T-cell (primary cell): ENCODE results near the gene TAAR8. TPM values are rescaled to one million over a fixed set of nuclear protein-coding genes. Genes with fewer than 3 reads are reported as not detected.

ENCODE experiments used
- ATAC-seq, 4 experiments: fragments of 200-7000 bp in 3 of 4; fragments of 150-1000 bp in 1 of 4; cut with Tn5 transposase; replicated peaks in 1 of 4; 1 replicate in 3 of 4; 2 replicates in 1 of 4; pipeline ENCODE4 v1.10.0; 2021; ENCODE audit warnings: moderate library complexity in 3 of 4, mild to moderate bottlenecking in 2 of 4, moderate number of reproducible peaks in 1 of 4
- CTCF ChIA-PET, 2 donors: fragments of 300-600 bp; sonication (Branson Sonifier 250); formaldehyde crosslinking; loops; one replicate each; lab custom pipeline; 2022; ENCODE audit warnings: antibody characterized with exemption in 2 of 2; lab: Charles Lee
- POLR2A ChIA-PET, 2 donors: fragments of 300-600 bp; sonication (Branson Sonifier 250); formaldehyde crosslinking; loops; one replicate each; lab custom pipeline; 2022; ENCODE audit warnings: antibody characterized with exemption in 2 of 2; lab: Charles Lee
- DNase-seq, 35 experiments: peaks; one replicate each; pipeline versions ENCODE4 v3.0.0 to v3.0.0-alpha.2; 2013 to 2023
- H3K27ac ChIP-seq: one replicate; pipeline ENCODE4 v1.5.1; 2013; ENCODE audit warnings: low read length
- H3K27me3 ChIP-seq, 2 experiments: replicated peaks in 1 of 2; 1 replicate in 1 of 2; 2 replicates in 1 of 2; pipeline versions ENCODE4 v1.6.1 to v1.7.0; 2013; ENCODE audit warnings: low read length in 1 of 2, mixed read lengths in 1 of 2; ENCODE audit not compliant: control insufficient read depth in 2 of 2, insufficient read depth in 2 of 2; ENCODE audit errors: extremely low read depth in 1 of 2
- H3K36me3 ChIP-seq, 2 donors: 1 replicate in 1 of 2; 2 replicates in 1 of 2; pipeline versions ENCODE4 v1.6.1 to v1.7.0; 2013; ENCODE audit warnings: low read length in 1 of 2; ENCODE audit not compliant: control insufficient read depth in 2 of 2, insufficient read depth in 1 of 2; ENCODE audit errors: extremely low read depth in 1 of 2
- H3K4me1 ChIP-seq, 2 experiments: 1 replicate in 1 of 2; 2 replicates in 1 of 2; pipeline versions ENCODE4 v1.6.1 to v1.7.0; 2013; ENCODE audit warnings: low read length in 2 of 2, mixed read lengths in 1 of 2; ENCODE audit not compliant: insufficient read depth in 2 of 2, control insufficient read depth in 1 of 2; ENCODE audit errors: extremely low read depth in 1 of 2
- H3K4me3 ChIP-seq, 2 donors: 1 replicate in 1 of 2; 2 replicates in 1 of 2; pipeline versions ENCODE4 v1.5.1 to v1.7.0; 2013; ENCODE audit warnings: mild to moderate bottlenecking in 2 of 2, low read length in 1 of 2, moderate library complexity in 1 of 2; ENCODE audit not compliant: control insufficient read depth in 1 of 2; ENCODE audit errors: extremely low read depth in 1 of 2
- H3K9me3 ChIP-seq: 2 replicates; pipeline ENCODE4 v1.7.0; 2013
- H3K27ac Mint-ChIP-seq, 2 donors: one replicate each; pipeline ENCODE4 v1.8.0; 2020 to 2021; ENCODE audit warnings: mild to moderate bottlenecking in 2 of 2, mixed read lengths in 2 of 2
- H3K27me3 Mint-ChIP-seq, 2 donors: one replicate each; pipeline ENCODE4 v1.8.0; 2021 to 2022; ENCODE audit warnings: mixed read lengths in 2 of 2
- H3K36me3 Mint-ChIP-seq: one replicate; pipeline ENCODE4 v1.8.0; 2021; ENCODE audit warnings: mixed read lengths
- H3K4me1 Mint-ChIP-seq, 3 donors: one replicate each; pipeline ENCODE4 v1.8.0; 2020 to 2022; ENCODE audit warnings: mixed read lengths in 3 of 3, mild to moderate bottlenecking in 1 of 3
- H3K4me3 Mint-ChIP-seq, 3 donors: one replicate each; pipeline ENCODE4 v1.8.0; 2020 to 2022; ENCODE audit warnings: mild to moderate bottlenecking in 3 of 3, mixed read lengths in 3 of 3, moderate library complexity in 3 of 3
- H3K9me3 Mint-ChIP-seq, 3 donors: one replicate each; pipeline ENCODE4 v1.8.0; 2020 to 2022; ENCODE audit warnings: mixed read lengths in 3 of 3
- WGBS: methylation state at CpG from one replicate; pipeline ENCODE4 v1.1.5; 2013; ENCODE audit warnings: missing lambda C conversion rate; ENCODE audit not compliant: insufficient coverage; 5-methylcytosine and 5-hydroxymethylcytosine counted together
- total RNA-seq, 35 experiments: library from RNA in 6 of 35; stranded (reverse) in 6 of 35; fragments of 120-200 nt in 1 of 35; gene quantifications; one replicate each; pipeline versions ENCODE4 v1.2.1 to v1.2.4 and lab custom pipeline; 2013 to 2026

TAAR8 gene
- total RNA-seq, 5 donors from 2014 or later (not counting 1 experiment from before 2014, with no cell fraction given) = not detected

DNA sequence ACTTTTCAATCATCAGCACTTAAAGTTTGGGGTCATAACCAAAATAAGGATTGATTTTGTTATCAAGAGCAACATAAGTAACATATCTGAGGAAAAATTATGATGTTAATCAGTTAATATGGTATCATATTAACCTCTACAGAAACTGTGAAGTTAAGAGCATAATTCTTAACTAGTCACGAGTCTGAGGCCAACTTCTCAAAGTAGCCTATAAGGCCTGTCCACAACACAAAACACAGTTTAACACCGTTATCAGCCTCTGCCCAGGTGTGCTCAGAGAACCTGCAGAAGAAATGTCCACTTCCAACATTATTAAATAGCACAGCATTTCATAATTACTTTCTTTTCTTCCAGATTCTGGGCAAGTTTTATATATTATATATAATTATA is 40.6 kb upstream of the TAAR8 start:
- CTCF ChIA-PET = interaction anchor here in 1 of 2 donors (1.7 to 1.9 kb wide), 3 partner anchors 27 to 232 kb away, joined by 5 to 10 read pairs (median 7); no protein-coding TSS in a partner anchor
- no peak overlapping the region for H3K27ac Mint-ChIP-seq
- 80% methylated on average over 1 of the region's 2 CpGs for WGBS
- H3K4me1 ChIP-seq = peaks cover 4 to 13% of the 10 kb centered on the region in 2 experiments
- no peak overlapping the region for H3K27ac ChIP-seq
- POLR2A ChIA-PET = no interaction called here
- no peaks in the 10 kb centered on the region for H3K27me3 Mint-ChIP-seq
- H3K4me3 Mint-ChIP-seq = peak overlapping the region; percentile 89 to 97 (median 93)
- no peaks in the 10 kb centered on the region for H3K9me3 Mint-ChIP-seq
- H3K36me3 Mint-ChIP-seq = peaks cover 14% of the 10 kb centered on the region
- H3K27me3 ChIP-seq = no peaks in the 10 kb centered on the region
- peaks cover 46 to 53% (median 52%) of the 10 kb centered on the region in 3 donors for H3K4me1 Mint-ChIP-seq
- peaks cover 0 to 3% of the 10 kb centered on the region in 2 donors for H3K36me3 ChIP-seq
- no peaks in the 10 kb centered on the region for H3K9me3 ChIP-seq
- DNase-seq = no peak
- no peak overlapping the region for H3K4me3 ChIP-seq
- no peak for ATAC-seq

GRCh38 chr6:132512342-132512637 is 40.2 kb upstream of the TAAR8 start:
- POLR2A ChIA-PET = no interaction called here
- Histone ChIP-seq H3K36me3 (peaks cover 0 to 3% of the 10 kb centered on the region in 2 donors), H3K27ac (no peak overlapping the region), H3K27me3 (no peaks in the 10 kb centered on the region), H3K4me3 (peak overlapping the region; percentile 76 to 83), H3K9me3 (no peaks in the 10 kb centered on the region), H3K4me1 (peaks cover 4 to 13% of the 10 kb centered on the region in 2 experiments)
- DNase-seq (no peak), ATAC-seq (no peak)
- peak overlapping the region; percentile 89 to 97 (median 93) for H3K4me3 Mint-ChIP-seq
- H3K27ac Mint-ChIP-seq = peak overlapping the region; percentile 44 to 66
- H3K36me3 Mint-ChIP-seq = peaks cover 14% of the 10 kb centered on the region
- 17% methylated on average over 1 of the region's 7 CpGs for WGBS
- peaks cover 42 to 51% (median 50%) of the 10 kb centered on the region in 3 donors for H3K4me1 Mint-ChIP-seq
- no peaks in the 10 kb centered on the region for H3K27me3 Mint-ChIP-seq
- CTCF ChIA-PET = interaction anchor here in 1 of 2 donors (0.9 to 1.7 kb wide), 4 partner anchors 10 to 233 kb away, joined by 3 to 10 read pairs (median 5); no protein-coding TSS in a partner anchor
- no peaks in the 10 kb centered on the region for H3K9me3 Mint-ChIP-seq

GRCh38 chr6:132512638-132513632 is 39.5 kb upstream of the TAAR8 start, which contains the start of gene STX7:
STX7 (minus strand) TSS chr6:132513116; CDS start chr6:132503530, 9,586 bp downstream.
- Histone ChIP-seq H3K4me1 (peaks cover 4 to 13% of the 10 kb centered on the region in 2 experiments), H3K4me3 (peak within 1 kb of the TSS; percentile 76 to 83), H3K36me3 (peaks cover 0 to 3% of the 10 kb centered on the region in 2 donors), H3K27me3 (no peaks in the 10 kb centered on the region), H3K27ac (peak within 1 kb of the TSS; percentile 2), H3K9me3 (no peaks in the 10 kb centered on the region)
- DNase-seq = peak; percentile 73 to 87 (median 81)
- Mint-ChIP-seq H3K27ac (peak within 1 kb of the TSS; percentile 86 to 93), H3K4me3 (peak within 1 kb of the TSS; percentile 91 to 97 (median 93)), H3K27me3 (no peaks in the 10 kb centered on the region), H3K9me3 (no peaks in the 10 kb centered on the region), H3K36me3 (peaks cover 9% of the 10 kb centered on the region), H3K4me1 (peaks cover 37 to 45% (median 43%) of the 10 kb centered on the region in 3 donors)
- POLR2A ChIA-PET = no interaction called here
- peak; percentile 94 to 95 (median 95) for ATAC-seq
- CTCF ChIA-PET = interaction anchor here (0.8 to 1.7 kb wide), 6 partner anchors 10 to 233 kb away, joined by 3 to 10 read pairs (median 4); no protein-coding TSS in a partner anchor
- WGBS = under 1% methylated on average over 56 of the region's 67 CpGs

- DNase-seq (no peak), ATAC-seq (no peak)
- Mint-ChIP-seq H3K27ac (peak overlapping the region in 1 of 2 donors; percentile 41), H3K27me3 (no peaks in the 10 kb centered on the region), H3K36me3 (no peaks in the 10 kb centered on the region), H3K9me3 (no peaks in the 10 kb centered on the region), H3K4me1 (peaks cover 26 to 35% (median 33%) of the 10 kb centered on the region in 3 donors), H3K4me3 (peak overlapping the region; percentile 91 to 97 (median 93))
- H3K4me3 ChIP-seq = no peak overlapping the region
- no peaks in the 10 kb centered on the region for H3K27me3 ChIP-seq
- POLR2A ChIA-PET = no interaction called here
- H3K4me1 ChIP-seq = peaks cover 4 to 13% of the 10 kb centered on the region in 2 experiments
- 40% methylated on average over 2 of the region's 3 CpGs for WGBS
- no peaks in the 10 kb centered on the region for H3K36me3 ChIP-seq
- H3K9me3 ChIP-seq = no peaks in the 10 kb centered on the region
- CTCF ChIA-PET = interaction anchor here (1.1 to 1.7 kb wide), 3 partner anchors 15 to 234 kb away, joined by 3 to 10 read pairs (median 7); no protein-coding TSS in a partner anchor
- no peak overlapping the region for H3K27ac ChIP-seq
Measured at GRCh38 chr6:132513831-132514545, 38.5 kb upstream of the TAAR8 start.

DNA sequence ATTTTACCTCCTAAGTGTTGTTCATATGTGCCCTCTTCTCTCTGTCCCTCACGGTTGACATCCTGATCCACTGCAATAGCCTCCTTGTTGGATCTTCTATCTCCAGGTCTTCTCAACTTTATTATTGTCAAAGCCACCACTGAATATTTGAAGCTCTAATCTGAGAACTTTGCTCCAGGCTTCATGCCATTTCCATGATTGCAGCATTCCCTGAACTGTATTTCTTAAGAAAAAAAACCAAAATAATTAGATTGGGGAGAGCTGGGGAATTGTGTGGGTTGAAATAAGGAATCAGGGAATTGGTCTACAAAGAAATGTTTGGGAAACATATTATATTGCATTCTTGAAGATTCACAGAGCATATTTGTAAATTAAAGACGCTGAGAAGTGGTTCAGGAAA is 37.1 kb upstream of the TAAR8 start:
- Mint-ChIP-seq H3K36me3 (no peaks in the 10 kb centered on the region), H3K27ac (no peak overlapping the region), H3K9me3 (no peaks in the 10 kb centered on the region), H3K4me1 (peaks cover 22 to 30% (median 30%) of the 10 kb centered on the region in 3 donors), H3K27me3 (peaks cover 0 to 6% of the 10 kb centered on the region in 2 donors), H3K4me3 (no peak overlapping the region)
- DNase-seq (no peak), ATAC-seq (no peak)
- ChIA-PET CTCF (interaction anchor here in 1 of 2 donors (1.1 kb wide), 1 partner anchor 8 kb away, joined by 3 read pairs; no protein-coding TSS in a partner anchor), POLR2A (no interaction called here)
- Histone ChIP-seq H3K36me3 (no peaks in the 10 kb centered on the region), H3K4me1 (peaks cover 4 to 13% of the 10 kb centered on the region in 2 experiments), H3K27ac (no peak overlapping the region), H3K9me3 (no peaks in the 10 kb centered on the region), H3K27me3 (no peaks in the 10 kb centered on the region), H3K4me3 (no peak overlapping the region)
- 0% methylated on average over 1 of the region's 2 CpGs for whole genome bisulfite sequencing

DNA sequence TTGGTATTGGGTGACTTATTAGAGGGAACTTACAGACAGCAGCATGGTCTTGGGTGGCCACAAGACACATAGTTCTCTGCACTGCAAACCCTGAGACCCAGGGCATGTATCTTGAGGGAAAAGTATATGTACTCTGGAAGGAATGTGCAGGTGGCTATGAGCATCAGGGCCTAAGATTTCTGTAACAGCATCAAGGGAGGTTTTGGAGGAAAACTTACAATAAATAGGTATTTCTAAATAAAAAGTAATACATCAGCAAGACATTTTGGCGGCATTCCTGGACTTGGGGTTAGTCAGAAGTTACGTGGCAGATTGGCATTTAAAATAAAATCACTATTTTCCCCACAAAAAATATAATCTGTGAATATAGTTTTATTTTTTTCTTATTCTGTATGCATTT is 31.5 kb upstream of the TAAR8 start:
- no peaks in the 10 kb centered on the region for H3K36me3 ChIP-seq
- Mint-ChIP-seq H3K27ac (no peak overlapping the region), H3K9me3 (no peaks in the 10 kb centered on the region), H3K4me3 (no peak overlapping the region), H3K36me3 (no peaks in the 10 kb centered on the region), H3K4me1 (no peaks in the 10 kb centered on the region), H3K27me3 (peaks cover 16 to 34% of the 10 kb centered on the region in 2 donors)
- no peaks in the 10 kb centered on the region for H3K4me1 ChIP-seq
- CTCF ChIA-PET = no interaction called here
- ATAC-seq = no peak
- H3K27ac ChIP-seq = no peak overlapping the region
- no peaks in the 10 kb centered on the region for H3K9me3 ChIP-seq
- WGBS = no CpG with 5 or more reads among the region's 2 CpGs
- H3K27me3 ChIP-seq = peaks cover 0 to 3% of the 10 kb centered on the region in 2 experiments
- no peak overlapping the region for H3K4me3 ChIP-seq
- POLR2A ChIA-PET = no interaction called here
- no peak for DNase-seq
